ENCODE data around the gene TOX2.

GRCh38 chr20:43899274-43900120 is 15.2 kb upstream of the TOX2 start:
- no peak for TF ChIP-seq CTCF (IDR thresholded peaks at IDR 0.05)
- TF ChIP-seq POLR2A (IDR thresholded peaks at IDR 0.05) = no peak
